ENCODE results near the gene PRDM15.

- no peak for TF ChIP-seq CTCF (conservative IDR thresholded peaks at IDR 0.05; ENCODE audit: low read length)
- TF ChIP-seq EZH2phosphoT487 (IDR thresholded peaks at IDR 0.05; ENCODE audit: borderline replicate concordance, low read depth, low read length): no peak
These were observed 15.9 kb upstream of the PRDM15 start for GRCh38 chr21:41894922-41895557.
